Neural crest cell (in vitro differentiated cells): Measurements from ENCODE around the gene RNU5B-1. TPM values are rescaled to one million over a fixed set of nuclear protein-coding genes. Genes with fewer than 3 reads are reported as not detected.

Source experiments
- DNase-seq: peaks from one replicate; pipeline ENCODE4 v3.0.0; 2021; ENCODE audit warnings: low read depth, mixed read lengths, low spot score
- H3K27ac Mint-ChIP-seq: one replicate; pipeline ENCODE4 v1.8.0; 2021; ENCODE audit warnings: mild to moderate bottlenecking, mixed read lengths; ENCODE audit not compliant: unreplicated experiment
- H3K27me3 Mint-ChIP-seq: 2 replicates; pipeline ENCODE4 v1.8.0; 2021; ENCODE audit warnings: low read depth, mild to moderate bottlenecking, mixed read lengths
- H3K36me3 Mint-ChIP-seq: 2 replicates; pipeline ENCODE4 v1.8.0; 2021; ENCODE audit warnings: low read depth, mild to moderate bottlenecking, mixed read lengths
- H3K4me1 Mint-ChIP-seq: 2 replicates; pipeline ENCODE4 v1.8.0; 2021; ENCODE audit warnings: mixed read lengths
- H3K4me3 Mint-ChIP-seq: one replicate; pipeline ENCODE4 v1.8.0; 2021; ENCODE audit warnings: mild to moderate bottlenecking, mixed read lengths
- H3K9me3 Mint-ChIP-seq: 2 replicates; pipeline ENCODE4 v1.8.0; 2021; ENCODE audit warnings: mixed read lengths
- CTCF ChIP-seq: fragments of 200-600 bp; sonication (generic); conservative IDR thresholded peaks from 2 replicates; pipeline ENCODE4 v1.5.0; 2021; ENCODE audit warnings: antibody characterized with exemption, mild to moderate bottlenecking
- total RNA-seq: library from RNA; stranded (reverse); gene quantifications from 2 replicates; pipeline ENCODE4 v1.2.1, GENCODE V29; 2021

The RNU5B-1 gene
- total RNA-seq, 1 donor from 2014 or later = 17.2 TPM

- no peaks in the 10 kb centered on the region for H3K9me3 Mint-ChIP-seq
- H3K36me3 Mint-ChIP-seq = no peaks in the 10 kb centered on the region
- no peak for DNase-seq
- peaks cover 38% of the 10 kb centered on the region for H3K4me1 Mint-ChIP-seq
- peak overlapping the region; percentile 39 for H3K4me3 Mint-ChIP-seq
- H3K27ac Mint-ChIP-seq = no peak overlapping the region
- TF ChIP-seq CTCF = no peak
- no peaks in the 10 kb centered on the region for H3K27me3 Mint-ChIP-seq
Measured at GRCh38 chr15:65323071-65323511, 18.6 kb downstream of the RNU5B-1 start.

DNA sequence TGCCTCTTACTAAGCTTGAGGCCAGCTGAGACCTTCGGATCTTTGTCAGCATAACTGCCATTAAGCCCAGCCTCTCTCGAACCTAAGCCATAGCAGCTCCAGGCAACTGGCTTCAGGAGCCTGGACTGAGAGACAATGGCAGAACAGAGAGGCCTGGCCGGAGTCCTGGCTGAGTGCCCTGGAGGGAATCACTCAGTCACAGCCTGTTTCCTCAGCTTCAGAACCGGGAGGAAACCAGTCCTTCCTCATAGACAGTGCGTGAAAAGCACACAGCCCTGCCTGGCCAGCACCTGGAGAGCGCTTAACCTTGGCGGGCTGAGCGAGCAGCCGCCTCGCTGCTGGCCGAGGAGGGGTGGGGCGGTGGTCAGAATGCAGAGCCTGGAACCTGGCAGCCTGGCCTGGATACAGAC, 21.6 kb downstream of the RNU5B-1 start:
- no peak for DNase-seq
- Mint-ChIP-seq H3K4me1 (peaks cover 29% of the 10 kb centered on the region), H3K27ac (no peak overlapping the region), H3K4me3 (peak overlapping the region; percentile 48), H3K9me3 (no peaks in the 10 kb centered on the region), H3K27me3 (no peaks in the 10 kb centered on the region), H3K36me3 (peaks cover 3% of the 10 kb centered on the region)
- no peak for TF ChIP-seq CTCF

DNA sequence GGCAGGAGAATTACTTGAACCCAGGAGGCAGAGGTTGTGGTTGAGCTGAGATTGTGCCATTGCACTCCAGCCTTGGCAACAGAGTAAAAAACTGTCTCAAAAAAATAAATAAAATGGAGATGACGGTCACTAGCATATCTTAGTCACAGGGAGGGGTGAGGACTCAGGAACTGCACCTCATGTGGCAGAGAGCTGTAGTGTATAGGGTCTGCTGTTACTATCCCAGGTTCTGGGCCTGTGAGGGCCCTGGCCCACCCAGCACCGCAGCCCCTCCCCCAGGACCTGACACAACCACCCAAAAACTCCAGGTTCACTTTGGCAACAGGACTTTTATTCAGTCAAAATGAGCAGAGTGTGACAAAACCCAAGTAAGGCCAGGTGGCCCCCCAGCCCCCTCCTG, 22.3 kb downstream of the RNU5B-1 start:
- H3K9me3 Mint-ChIP-seq = no peaks in the 10 kb centered on the region
- peaks cover 26% of the 10 kb centered on the region for H3K4me1 Mint-ChIP-seq
- peaks cover 7% of the 10 kb centered on the region for H3K36me3 Mint-ChIP-seq
- H3K4me3 Mint-ChIP-seq = peak overlapping the region; percentile 34
- peak overlapping the region; percentile 57 for H3K27ac Mint-ChIP-seq
- TF ChIP-seq CTCF = no peak
- no peak for DNase-seq
- H3K27me3 Mint-ChIP-seq = no peaks in the 10 kb centered on the region

DNA sequence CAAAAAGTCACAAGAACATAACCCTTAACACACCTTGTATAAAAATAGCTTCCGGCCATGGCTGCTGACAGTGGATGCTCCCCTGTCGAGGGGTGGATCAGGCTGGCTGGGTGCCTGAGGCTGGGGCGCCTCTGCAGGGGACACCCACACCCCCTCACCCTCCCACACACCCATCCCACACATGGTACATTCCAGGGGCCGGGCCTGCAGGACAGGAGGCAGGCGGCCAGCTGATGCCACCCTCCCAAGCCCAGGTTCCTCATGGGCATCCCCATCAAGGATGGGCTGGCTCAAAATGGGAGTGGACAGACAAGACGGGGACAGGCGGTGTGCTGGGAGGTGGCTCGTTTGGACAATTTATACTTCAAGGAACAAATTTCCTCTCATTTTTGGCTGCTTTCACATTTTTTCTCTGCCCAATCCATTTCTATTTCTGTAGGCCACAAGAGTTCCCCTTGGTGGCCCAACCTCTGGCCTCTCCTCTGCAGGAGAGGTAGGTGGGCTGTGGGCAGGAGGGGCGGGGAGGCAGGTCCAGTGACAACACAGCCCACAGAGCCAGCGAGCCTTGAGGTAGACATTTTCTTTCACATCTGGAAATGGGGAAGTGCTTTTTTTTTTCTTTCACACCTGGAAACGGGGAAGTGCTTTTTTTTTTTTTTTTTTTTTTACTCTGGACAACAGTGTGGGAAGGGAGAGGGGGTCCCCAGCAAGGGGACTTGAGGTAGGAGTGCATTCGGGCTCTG, 23.3 kb downstream of the RNU5B-1 start:
- H3K36me3 Mint-ChIP-seq = peaks cover 7% of the 10 kb centered on the region
- H3K27me3 Mint-ChIP-seq = no peaks in the 10 kb centered on the region
- H3K4me3 Mint-ChIP-seq = no peak overlapping the region
- no peak for TF ChIP-seq CTCF
- peak overlapping the region; percentile 67 for H3K27ac Mint-ChIP-seq
- DNase-seq = no peak
- no peaks in the 10 kb centered on the region for H3K9me3 Mint-ChIP-seq
- H3K4me1 Mint-ChIP-seq = peaks cover 16% of the 10 kb centered on the region

GRCh38 chr15:65328506-65329287, 24.2 kb downstream of the RNU5B-1 start:
- Mint-ChIP-seq H3K4me1 (peaks cover 19% of the 10 kb centered on the region), H3K4me3 (no peak overlapping the region), H3K36me3 (peaks cover 7% of the 10 kb centered on the region), H3K27me3 (no peaks in the 10 kb centered on the region), H3K27ac (no peak overlapping the region), H3K9me3 (no peaks in the 10 kb centered on the region)
- DNase-seq = no peak
- TF ChIP-seq CTCF = no peak
